Suppressor macrophage treated with lipopolysaccharide for 1 hour (primary cell): Measurements from ENCODE around the gene SP110.
A peak's percentile ranks its signal among the peaks of the same experiment; 100 is the strongest.

ENCODE experiments used
- DNase-seq, 3 donors: peaks; one replicate each; pipeline ENCODE4 v3.0.0-alpha.2; 2020 to 2022

Gene SP110

DNA sequence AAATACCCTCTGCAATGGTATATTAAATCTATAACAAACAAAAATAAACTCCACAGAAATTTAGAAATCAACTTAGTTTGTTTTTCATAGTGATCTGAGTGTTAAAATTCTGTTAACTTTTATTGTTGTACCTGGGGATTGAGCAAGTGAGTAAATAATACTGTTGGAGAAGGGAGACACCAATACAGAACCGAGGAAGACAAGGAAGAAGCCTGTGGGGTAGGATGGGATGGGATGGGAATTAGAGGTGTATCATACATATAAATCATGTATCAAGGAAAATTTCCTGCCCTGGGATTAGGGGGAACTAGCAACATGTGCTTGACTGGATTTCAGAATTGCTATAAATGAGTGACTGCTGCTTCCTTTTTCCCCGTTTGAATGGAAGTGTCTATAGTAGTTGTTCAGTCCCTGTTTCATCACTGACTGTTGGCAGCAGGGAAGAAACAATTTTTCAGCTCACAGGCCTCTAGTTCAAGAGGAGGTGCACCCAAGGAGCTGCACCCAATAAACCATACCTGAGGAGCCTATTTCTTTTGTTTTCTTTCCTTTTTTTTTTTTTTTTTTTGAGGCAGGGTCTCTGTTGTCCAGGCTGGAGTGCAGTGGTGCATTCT is 53.1 kb downstream of the SP110 start:
- no peak for DNase-seq

- DNase-seq = no peak
Observed at GRCh38 chr2:230164139-230164538, 55.6 kb downstream of the SP110 start.

DNA sequence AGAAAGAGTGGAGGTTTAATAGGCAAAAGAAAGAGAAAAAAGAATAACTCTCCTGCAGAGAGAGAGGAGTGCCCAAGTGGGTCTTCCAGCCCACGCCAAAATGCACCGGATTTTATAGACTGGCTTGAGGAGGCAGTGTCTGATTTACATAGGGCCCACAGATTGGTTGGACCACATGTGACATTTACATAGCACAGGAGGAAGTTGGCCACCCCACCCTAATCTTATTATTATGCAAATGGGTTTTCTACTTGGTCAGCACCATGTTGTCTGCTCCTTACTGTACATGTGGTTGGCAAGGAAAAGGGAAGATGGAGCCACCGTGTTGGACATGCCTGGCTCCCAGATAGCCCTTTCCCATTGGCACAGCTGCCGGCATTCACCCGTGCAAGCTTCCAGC is 56.8 kb downstream of the SP110 start:
- peak; percentile 11 to 31 (median 18) for DNase-seq

DNA sequence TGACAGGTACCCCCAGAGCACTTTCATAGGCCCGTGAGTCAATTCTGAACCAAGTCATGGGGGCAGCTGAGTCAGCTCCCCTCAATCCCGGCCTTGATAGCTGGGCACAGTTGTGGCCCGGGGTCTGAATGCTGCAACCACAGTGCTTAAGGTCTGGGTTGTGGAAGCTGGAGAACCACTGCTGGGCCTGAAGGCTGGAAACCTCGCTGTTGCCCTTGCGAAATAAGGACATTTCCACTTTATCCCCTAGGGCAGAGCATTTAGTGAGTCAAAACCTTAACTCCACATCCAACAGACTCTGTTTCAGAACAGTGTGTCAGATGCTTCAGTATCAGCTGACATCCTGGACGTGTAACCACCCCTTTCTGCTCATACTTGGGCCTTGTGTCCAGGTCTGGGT is 58.6 kb downstream of the SP110 start:
- DNase-seq = peak; percentile 56 to 86 (median 81)

GRCh38 chr2:230160112-230160660 is 59.6 kb downstream of the SP110 start:
- DNase-seq = peak; percentile 72 to 82 (median 79)

- peak in 1 of 3 donors; percentile 10 for DNase-seq
Observed at GRCh38 chr2:230158468-230158867, 61.3 kb downstream of the SP110 start.

DNA sequence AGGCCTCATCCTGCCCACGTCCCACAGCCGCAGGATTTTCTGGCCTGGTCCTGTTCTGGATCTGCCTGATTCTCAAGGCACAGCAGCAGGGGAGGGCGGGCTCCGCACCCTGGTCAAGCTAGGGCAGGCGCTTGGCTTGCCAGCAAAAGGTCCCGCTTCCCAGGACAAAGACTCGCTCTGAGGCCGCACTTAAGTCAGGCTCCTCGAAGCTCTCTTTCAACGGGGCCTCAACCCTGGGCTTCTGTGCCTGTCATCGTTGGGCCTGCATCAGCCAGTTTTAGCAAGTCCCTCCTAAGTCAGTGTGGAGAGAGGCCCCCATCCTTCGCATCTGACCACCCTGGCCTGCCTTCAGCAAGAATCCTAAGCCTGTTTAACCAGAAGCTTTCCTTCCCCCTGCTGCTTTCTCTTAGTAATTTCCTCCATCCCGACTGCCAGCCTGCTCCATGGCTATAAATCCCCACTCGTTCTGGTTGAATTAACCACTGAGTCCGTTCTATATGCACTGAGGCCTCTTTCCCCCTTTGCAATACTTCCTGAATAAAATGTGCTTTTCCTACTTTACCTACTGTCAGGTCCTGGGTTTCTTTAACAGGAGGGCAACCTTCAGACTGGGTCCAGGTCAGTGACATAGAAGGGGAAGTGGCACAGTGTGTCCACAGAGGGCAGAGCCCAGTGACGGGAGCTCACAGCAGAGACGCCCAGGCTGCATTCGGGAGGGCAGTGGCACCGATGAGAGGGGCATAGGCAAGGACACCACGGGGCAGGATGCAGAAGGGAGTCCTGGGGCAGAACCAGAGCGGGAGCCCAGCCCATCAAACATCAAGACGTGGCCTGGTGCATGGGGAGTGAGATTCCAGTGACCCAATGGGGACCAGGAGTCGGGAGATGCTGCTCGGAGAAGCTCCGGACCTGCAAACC is 62.7 kb downstream of the SP110 start:
- peak in 1 of 3 donors; percentile 6 for DNase-seq

- DNase-seq = peak in 1 of 3 donors; percentile 51
Observed at GRCh38 chr2:230155359-230155758, 64.4 kb downstream of the SP110 start.

GRCh38 chr2:230153390-230153976 is 66.3 kb downstream of the SP110 start:
- DNase-seq = no peak

- DNase-seq = no peak
Observed at GRCh38 chr2:230152334-230152733, 67.5 kb downstream of the SP110 start.

GRCh38 chr2:230144355-230144754 is 75.4 kb downstream of the SP110 start:
- peak in 2 of 3 donors; percentile 46 for DNase-seq

DNA sequence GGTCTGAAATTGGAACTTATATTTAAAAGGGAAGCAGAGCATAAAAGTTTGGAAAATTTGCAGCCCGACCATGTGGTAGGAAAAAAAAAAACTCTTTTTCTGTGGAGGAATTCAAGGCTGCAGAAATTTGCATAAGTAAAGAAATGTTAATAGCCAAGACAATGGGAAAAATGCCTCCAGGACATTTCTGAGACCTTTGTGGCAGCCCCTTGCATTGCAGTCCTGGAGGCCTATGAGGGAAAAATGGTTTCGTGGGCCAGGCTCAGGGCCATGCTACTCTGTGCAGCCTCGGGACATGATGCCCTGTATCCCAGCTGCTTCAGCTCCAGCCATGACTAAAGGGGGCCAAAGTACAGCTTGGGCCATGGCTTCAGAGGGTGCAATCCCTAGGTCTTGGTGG is 79.1 kb downstream of the SP110 start:
- no peak for DNase-seq

- no peak for DNase-seq
Observed at GRCh38 chr2:230137902-230138539, 81.8 kb downstream of the SP110 start.

GRCh38 chr2:230135130-230135525 is 84.7 kb downstream of the SP110 start:
- no peak for DNase-seq

- no peak for DNase-seq
Observed at GRCh38 chr2:230134496-230135129, 85.2 kb downstream of the SP110 start.

- DNase-seq = no peak
Observed at GRCh38 chr2:230131366-230131765, 88.4 kb downstream of the SP110 start.

GRCh38 chr2:230130668-230131364 is 89.0 kb downstream of the SP110 start:
- DNase-seq = peak in 2 of 3 donors; percentile 27 to 56

GRCh38 chr2:230129343-230129742 is 90.4 kb downstream of the SP110 start:
- no peak for DNase-seq

DNA sequence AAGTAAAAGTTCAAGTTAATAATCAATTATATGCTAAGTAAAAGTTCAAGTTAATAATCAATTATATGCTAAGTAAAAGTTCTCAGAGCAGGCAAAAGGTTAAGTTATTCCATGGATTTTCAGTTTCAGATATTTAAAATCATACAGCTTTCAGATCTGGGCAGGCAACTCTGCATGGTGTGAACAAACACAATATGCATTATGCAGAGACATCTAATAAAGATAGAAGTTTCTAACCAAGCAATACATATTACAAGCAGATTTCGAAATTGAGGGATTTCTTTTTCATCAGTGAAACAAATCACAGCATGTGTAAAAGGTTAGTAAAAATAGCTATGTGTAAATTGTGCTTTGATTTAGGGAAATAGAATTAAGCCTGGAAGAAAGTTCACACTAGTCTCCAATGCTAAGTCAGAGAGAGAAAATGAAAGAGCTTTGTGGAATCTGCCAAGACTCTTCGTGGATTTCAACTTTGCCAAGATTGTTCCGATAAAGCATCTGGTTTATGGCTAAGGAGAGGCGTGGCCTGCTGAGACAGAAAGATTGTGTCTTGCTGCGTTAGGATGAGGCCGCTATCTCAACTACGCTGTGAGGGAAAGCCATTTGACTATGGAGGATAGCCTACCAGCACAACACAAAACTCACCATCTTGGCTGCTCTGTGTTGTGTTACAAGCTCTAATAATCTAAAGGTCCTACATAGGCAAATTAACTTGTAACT is 91.0 kb downstream of the SP110 start:
- DNase-seq = peak in 2 of 3 donors; percentile 49 to 66

GRCh38 chr2:230127195-230127594 is 92.6 kb downstream of the SP110 start:
- no peak for DNase-seq
